NCI-H2227 (cell line): ENCODE measurements around the gene CFAP68.
"Not testable (repeated sequence)": the region's sequence is repeated elsewhere in the genome, so short reads cannot be mapped to it uniquely, and the experiment has no call there.

Experiments used
- DNase-seq: peaks from one replicate; lab custom pipeline; 2025; ENCODE audit not compliant: unreplicated experiment; lab: John Stamatoyannopoulos, UW

The CFAP68 gene

DNA sequence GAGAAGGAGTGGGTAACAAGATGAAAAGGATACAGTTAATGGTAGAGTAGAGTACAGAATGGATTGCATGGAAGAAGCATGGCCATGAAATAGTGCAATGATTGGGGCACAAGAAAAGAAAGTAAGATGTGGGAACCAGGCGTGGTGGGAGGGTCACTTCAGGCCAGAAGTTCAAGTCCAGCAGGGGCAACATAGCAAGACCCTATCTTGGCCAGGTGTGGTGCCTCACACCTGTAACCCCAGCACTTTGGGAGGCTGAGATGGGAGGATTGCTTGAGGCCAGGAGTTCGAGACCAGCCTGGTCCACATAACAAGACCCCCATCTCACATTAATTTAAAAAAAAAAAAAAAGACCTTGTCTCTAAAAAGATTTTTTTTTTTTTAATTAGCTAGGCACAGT lies 38.0 kb downstream of the CFAP68 start:
- DNase-seq: no peak

DNA sequence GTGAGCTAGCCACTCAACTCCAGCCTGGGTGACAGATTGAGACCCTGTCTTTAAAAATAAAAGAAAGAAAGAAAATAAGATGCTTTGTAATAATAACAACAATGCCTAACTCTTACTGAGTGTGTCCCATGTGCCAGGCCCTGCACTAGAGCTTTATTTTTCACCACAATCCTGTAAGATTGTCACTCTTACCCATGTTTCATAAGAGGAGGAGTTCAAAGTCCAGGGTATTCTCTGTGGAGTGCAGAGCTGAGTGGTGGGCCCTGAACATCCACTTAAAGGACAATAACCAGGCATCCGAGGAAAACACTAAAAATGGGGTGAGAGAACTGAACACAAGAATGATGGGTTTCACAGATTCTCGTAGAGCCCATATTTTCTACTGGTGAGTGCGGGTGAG lies 38.4 kb downstream of the CFAP68 start:
- no peak for DNase-seq

- DNase-seq: peak; percentile 7
Observed at GRCh38 chr11:111918390-111919256, 39.3 kb downstream of the CFAP68 start, which contains the start of gene C11orf52. TSS of gene C11orf52 (plus strand) at chr11:111918913. CDS start at chr11:111918973, 60 bp downstream.

DNA sequence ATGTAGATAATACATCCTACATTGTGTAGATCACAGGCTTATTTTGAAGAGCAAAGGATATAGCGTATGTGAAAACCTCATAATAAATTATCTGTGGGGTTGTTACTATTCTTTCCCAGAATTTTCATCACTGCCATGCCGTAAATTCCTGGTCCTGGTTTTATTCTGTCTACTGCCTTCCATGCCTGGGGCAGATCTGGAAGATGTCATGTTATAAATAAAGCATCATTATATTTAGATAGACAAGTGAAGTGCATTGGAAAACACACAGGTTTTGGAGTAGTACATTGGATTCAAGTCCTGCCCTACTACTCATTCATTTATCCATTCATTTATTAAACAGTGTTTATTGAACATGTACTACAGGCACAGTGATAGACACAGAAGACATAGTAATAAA lies 41.6 kb downstream of the CFAP68 start:
- DNase-seq: no peak

DNA sequence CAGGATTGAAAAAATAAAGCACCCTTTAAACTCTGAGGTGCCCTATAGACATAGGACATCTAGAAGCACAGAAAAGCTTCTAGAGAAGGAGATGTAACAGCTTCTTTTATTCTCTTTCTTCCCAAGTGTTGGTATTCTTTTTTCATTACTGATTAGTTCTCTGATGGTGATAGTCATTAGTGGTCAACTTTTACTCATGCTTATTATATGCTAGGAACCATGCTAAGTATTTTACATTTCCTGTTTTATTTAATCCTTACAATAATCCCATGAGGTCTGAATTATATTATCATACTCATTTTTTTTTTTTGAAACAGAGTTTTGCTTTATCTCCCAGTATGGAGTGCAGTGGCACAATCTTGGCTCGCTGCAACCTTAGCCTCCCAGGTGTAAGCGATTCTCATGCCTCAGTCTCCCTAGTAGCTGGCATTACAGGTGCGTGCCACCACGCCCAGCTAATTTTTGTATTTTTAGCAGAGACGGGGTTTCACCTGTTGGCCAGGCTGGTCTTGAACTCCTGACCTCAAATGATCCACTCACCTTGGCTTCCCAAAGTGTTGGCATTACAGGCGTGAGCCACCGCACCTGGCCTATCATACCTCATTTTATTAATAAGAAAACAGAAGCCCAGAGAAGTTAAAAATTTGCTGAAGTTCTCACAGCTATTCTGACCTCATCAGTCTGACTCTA lies 42.3 kb downstream of the CFAP68 start:
- no peak for DNase-seq

- DNase-seq: no peak
Observed at GRCh38 chr11:111922803-111923202, 43.5 kb downstream of the CFAP68 start.

DNA sequence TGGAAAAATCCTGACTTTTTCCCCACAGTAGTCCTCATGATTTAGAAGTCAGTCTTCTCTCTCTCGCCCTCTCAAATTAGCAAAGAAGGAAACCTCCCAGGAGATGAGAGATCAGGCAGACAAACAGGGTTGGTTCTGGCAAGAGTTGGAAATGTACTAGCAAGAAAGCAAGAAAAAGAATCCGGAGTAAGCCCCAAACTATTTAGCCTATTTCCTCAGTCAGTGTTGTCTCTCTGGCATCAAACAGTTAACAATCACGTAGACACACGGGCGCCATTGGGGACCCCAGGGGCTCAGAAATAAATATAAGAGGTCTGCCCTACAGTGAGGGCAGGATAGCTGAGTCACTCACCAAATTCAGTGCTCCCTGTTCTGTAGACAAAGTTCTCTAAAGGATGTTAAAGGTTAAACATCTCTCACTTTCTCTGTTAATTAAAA lies 44.0 kb downstream of the CFAP68 start:
- DNase-seq: no peak

GRCh38 chr11:111923951-111924350 lies 44.6 kb downstream of the CFAP68 start:
- DNase-seq: no peak

DNA sequence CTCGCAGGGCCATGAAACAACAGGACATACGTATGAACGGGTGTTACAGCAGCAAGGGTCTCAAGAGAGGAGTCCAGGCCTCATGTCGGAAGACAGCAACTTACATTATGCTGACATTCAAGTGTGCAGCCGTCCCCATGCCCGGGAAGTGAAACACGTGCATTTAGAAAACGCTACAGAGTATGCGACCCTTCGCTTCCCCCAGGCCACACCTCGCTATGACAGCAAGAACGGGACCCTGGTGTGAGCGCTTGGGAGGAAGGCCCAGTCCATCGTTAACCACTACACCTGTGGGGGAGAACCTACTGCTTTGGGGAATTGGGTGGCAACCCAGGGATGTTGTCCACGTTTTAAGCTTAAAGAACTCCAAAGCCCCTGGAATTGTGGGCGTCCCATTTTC lies 46.6 kb downstream of the CFAP68 start:
- DNase-seq: no peak

GRCh38 chr11:111926505-111927391 lies 47.4 kb downstream of the CFAP68 start:
- DNase-seq: peak; percentile 98

DNA sequence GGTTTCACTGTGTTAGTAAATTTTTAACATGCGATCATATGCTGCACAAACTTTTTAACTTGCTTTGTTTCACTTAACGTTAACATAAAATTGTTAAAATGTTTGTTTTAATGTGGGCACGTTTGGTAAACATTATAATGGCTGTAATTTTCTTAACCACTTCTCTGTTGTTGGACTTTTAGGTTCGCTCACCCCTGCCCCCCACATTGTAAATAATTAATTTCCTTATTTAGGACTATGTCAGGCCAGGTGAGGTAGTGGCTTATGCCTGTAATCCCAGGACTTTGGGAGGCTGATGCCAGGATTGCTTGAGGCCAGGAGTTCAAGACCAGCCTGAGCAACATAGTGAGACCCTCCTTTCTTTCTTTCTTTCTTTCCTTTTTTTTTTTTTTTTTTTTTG lies 51.1 kb downstream of the CFAP68 start:
- no peak for DNase-seq

DNA sequence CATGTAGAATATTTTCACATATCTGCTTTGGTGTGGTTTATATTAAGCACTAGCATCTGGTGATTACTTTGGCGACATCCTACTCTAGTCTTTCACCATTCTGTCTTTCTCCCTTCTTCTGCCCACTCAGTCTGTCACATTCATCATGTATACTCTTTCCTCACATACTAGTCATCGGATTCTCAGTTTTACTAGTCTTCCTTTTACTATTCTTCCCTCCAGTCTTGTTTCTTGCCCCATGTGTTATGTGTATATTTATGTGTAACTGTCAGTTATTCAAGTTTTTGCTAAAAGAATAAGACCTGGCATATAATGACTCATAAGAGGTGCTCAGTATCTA lies 53.2 kb downstream of the CFAP68 start:
- no peak for DNase-seq

GRCh38 chr11:111933176-111933575 lies 53.8 kb downstream of the CFAP68 start:
- DNase-seq: not testable (repeated sequence)

GRCh38 chr11:111933872-111934271 lies 54.5 kb downstream of the CFAP68 start:
- DNase-seq: no peak

GRCh38 chr11:111934306-111934705 lies 55.0 kb downstream of the CFAP68 start:
- no peak for DNase-seq
